ENCODE measurements around the gene TM9SF2. TPM values are rescaled to one million over a fixed set of nuclear protein-coding genes. Genes with fewer than 3 reads are reported as not detected.

The TM9SF2 gene
- polyA plus RNA-seq, 2 of the 4 experiments (the other 2 are of a cell fraction), result 58.8 to 114 TPM

GRCh38 chr13:99514801-99515200 lies 13.5 kb downstream of the TM9SF2 start (continued):
- TF ChIP-seq REST (IDR thresholded peaks at IDR 0.05), result no peak

GRCh38 chr13:99516153-99516929 lies 15.1 kb downstream of the TM9SF2 start:
- Histone ChIP-seq H3K27ac (no peak overlapping the region), H3K9me3 (no peaks in the 10 kb centered on the region), H3K4me3 (no peak overlapping the region), H3K4me1 (no peaks in the 10 kb centered on the region), H3K4me2 (no peak overlapping the region)
- DNase-seq (ENCODE audit: low read depth in 1 of 2, low spot score in 1 of 2) (no peak), ATAC-seq (no peak), FAIRE-seq (no peak)
- ChIA-PET CTCF (interaction anchor here (0.8 to 0.9 kb wide), 2 partner anchors 11 to 57 kb away, joined by 3 read pairs; no protein-coding TSS in a partner anchor), POLR2A (interaction anchor here (1.0 kb wide), 1 partner anchor 12 kb away, joined by 3 read pairs; no protein-coding TSS in a partner anchor)
- no peak for TF ChIP-seq TP53 (CRISPR knock-in tag; IDR thresholded peaks at IDR 0.05)
- TF ChIP-seq ATOH8 (CRISPR knock-in tag; IDR thresholded peaks at IDR 0.05; ENCODE audit: low read depth), result no peak
- no peak for TF ChIP-seq CHD2 (IDR thresholded peaks at IDR 0.05; ENCODE audit: low read length, partially characterized antibody)
- TF ChIP-seq HMGXB4 (CRISPR knock-in tag; IDR thresholded peaks at IDR 0.05; ENCODE audit: borderline replicate concordance), result no peak
- no peak for TF ChIP-seq EP300 (IDR thresholded peaks at IDR 0.05)
- no peak for TF ChIP-seq HOXB5 (CRISPR knock-in tag; IDR thresholded peaks at IDR 0.05)
- no peak for TF ChIP-seq SMC3 (IDR thresholded peaks at IDR 0.05)
- no peak for TF ChIP-seq CBX8 (IDR thresholded peaks at IDR 0.05)
- TF ChIP-seq SREBF2 (IDR thresholded peaks at IDR 0.05), result no peak
- no peak for TF ChIP-seq MAFK (IDR thresholded peaks at IDR 0.05; ENCODE audit: partially characterized antibody)
- no peak for TF ChIP-seq POLR2A (IDR thresholded peaks at IDR 0.05; ENCODE audit: low read length)
- no peak for TF ChIP-seq KDM5A (IDR thresholded peaks at IDR 0.05)
- TF ChIP-seq MAZ (IDR thresholded peaks at IDR 0.05; ENCODE audit: borderline replicate concordance, low read depth, low read length), result no peak
- no peak for TF ChIP-seq RAD21 (conservative IDR thresholded peaks at IDR 0.05 in 1 of 2, IDR thresholded peaks at IDR 0.05 in 1 of 2)
- WGBS (ENCODE audit: missing lambda C conversion rate), result 88% methylated on average over 5 of the region's 5 CpGs

GRCh38 chr13:99517577-99517976 lies 16.3 kb downstream of the TM9SF2 start:
- no peak for DNase-seq (ENCODE audit: low read depth in 1 of 2, low spot score in 1 of 2)
- WGBS (ENCODE audit: missing lambda C conversion rate), result 92% methylated on average over 2 of the region's 2 CpGs
- POLR2A ChIA-PET, result no interaction called here
- no peaks in the 10 kb centered on the region for H3K9me3 ChIP-seq
- TF ChIP-seq HOXB5 (CRISPR knock-in tag; IDR thresholded peaks at IDR 0.05) (no peak), CBX8 (IDR thresholded peaks at IDR 0.05) (no peak), CHD4 (IDR thresholded peaks at IDR 0.05; ENCODE audit: borderline replicate concordance) (no peak), CEBPB (IDR thresholded peaks at IDR 0.05) (no peak), KDM5A (IDR thresholded peaks at IDR 0.05) (no peak), POLR2A (IDR thresholded peaks at IDR 0.05; ENCODE audit: low read length) (no peak), KDM1A (IDR thresholded peaks at IDR 0.05; ENCODE audit: low read depth) (no peak), HOXA7 (CRISPR knock-in tag; IDR thresholded peaks at IDR 0.05) (no peak), NR3C1 (IDR thresholded peaks at IDR 0.05) (no peak), HMGXB4 (CRISPR knock-in tag; IDR thresholded peaks at IDR 0.05; ENCODE audit: borderline replicate concordance) (no peak), RFX5 (IDR thresholded peaks at IDR 0.05) (no peak), SMC3 (IDR thresholded peaks at IDR 0.05) (no peak), MAFK (IDR thresholded peaks at IDR 0.05; ENCODE audit: partially characterized antibody) (no peak), NFE2L2 (conservative IDR thresholded peaks at IDR 0.05; ENCODE audit: low read length) (no peak), FOSB (CRISPR knock-in tag; IDR thresholded peaks at IDR 0.05) (no peak), EP300 (IDR thresholded peaks at IDR 0.05) (no peak), PHF8 (IDR thresholded peaks at IDR 0.05; ENCODE audit: borderline replicate concordance, low read depth) (no peak), HOXB13 (CRISPR knock-in tag; IDR thresholded peaks at IDR 0.05; ENCODE audit: low read depth) (no peak)
- no peaks in the 10 kb centered on the region for H3K4me1 ChIP-seq
- CTCF ChIA-PET, result interaction anchor here (1.1 kb wide), 1 partner anchor 17 kb away, joined by 3 read pairs; no protein-coding TSS in a partner anchor
- ATAC-seq, result no peak
- H3K4me3 ChIP-seq, result no peak overlapping the region
- H3K27ac ChIP-seq, result no peak overlapping the region
- H3K4me2 ChIP-seq, result no peak overlapping the region
- FAIRE-seq, result no peak
